NB4 (cell line): ENCODE data around the gene PSORS1C2.
"Not testable (repeated sequence)": the region's sequence is repeated elsewhere in the genome, so short reads cannot be mapped to it uniquely, and the experiment has no call there.

Experiments
- POLR2A ChIP-seq: IDR thresholded peaks from 2 replicates; pipeline ENCODE4 v1.6.1; 2011; ENCODE audit warnings: mild to moderate bottlenecking; ENCODE audit not compliant: insufficient read length; ENCODE audit errors: extremely low read depth
- TF ChIP-seq, protein P1 (sequence below): IDR thresholded peaks from one replicate; pipeline ENCODE4 v1.5.1; 2012; ENCODE audit warnings: low read depth, low read length

DNA sequence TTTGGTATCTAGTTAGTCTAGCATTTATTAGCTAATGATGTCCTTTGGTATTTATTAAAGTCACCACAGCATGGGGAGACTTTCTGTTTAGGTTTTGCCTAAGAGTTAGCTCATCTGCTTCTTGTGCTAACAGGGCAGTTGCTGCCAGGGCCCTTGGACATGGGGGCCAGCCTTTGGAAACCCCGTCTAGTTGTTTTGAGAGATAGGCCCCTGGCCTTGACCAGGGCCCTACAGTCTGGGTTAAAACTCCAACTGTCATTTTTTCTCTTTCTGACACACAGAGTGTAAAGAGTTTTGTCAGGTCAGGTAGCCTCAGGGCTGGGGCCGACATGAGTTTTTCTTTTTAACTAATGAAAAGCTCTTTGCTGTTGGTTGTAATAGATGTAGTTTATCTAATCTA, 44.4 kb upstream of the PSORS1C2 start:
- TF ChIP-seq, protein P1, sequence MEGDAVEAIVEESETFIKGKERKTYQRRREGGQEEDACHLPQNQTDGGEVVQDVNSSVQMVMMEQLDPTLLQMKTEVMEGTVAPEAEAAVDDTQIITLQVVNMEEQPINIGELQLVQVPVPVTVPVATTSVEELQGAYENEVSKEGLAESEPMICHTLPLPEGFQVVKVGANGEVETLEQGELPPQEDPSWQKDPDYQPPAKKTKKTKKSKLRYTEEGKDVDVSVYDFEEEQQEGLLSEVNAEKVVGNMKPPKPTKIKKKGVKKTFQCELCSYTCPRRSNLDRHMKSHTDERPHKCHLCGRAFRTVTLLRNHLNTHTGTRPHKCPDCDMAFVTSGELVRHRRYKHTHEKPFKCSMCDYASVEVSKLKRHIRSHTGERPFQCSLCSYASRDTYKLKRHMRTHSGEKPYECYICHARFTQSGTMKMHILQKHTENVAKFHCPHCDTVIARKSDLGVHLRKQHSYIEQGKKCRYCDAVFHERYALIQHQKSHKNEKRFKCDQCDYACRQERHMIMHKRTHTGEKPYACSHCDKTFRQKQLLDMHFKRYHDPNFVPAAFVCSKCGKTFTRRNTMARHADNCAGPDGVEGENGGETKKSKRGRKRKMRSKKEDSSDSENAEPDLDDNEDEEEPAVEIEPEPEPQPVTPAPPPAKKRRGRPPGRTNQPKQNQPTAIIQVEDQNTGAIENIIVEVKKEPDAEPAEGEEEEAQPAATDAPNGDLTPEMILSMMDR: not testable (repeated sequence)
- TF ChIP-seq POLR2A: not testable (repeated sequence)
